ENCODE data around the gene KBTBD8.

The KBTBD8 gene, protein sequence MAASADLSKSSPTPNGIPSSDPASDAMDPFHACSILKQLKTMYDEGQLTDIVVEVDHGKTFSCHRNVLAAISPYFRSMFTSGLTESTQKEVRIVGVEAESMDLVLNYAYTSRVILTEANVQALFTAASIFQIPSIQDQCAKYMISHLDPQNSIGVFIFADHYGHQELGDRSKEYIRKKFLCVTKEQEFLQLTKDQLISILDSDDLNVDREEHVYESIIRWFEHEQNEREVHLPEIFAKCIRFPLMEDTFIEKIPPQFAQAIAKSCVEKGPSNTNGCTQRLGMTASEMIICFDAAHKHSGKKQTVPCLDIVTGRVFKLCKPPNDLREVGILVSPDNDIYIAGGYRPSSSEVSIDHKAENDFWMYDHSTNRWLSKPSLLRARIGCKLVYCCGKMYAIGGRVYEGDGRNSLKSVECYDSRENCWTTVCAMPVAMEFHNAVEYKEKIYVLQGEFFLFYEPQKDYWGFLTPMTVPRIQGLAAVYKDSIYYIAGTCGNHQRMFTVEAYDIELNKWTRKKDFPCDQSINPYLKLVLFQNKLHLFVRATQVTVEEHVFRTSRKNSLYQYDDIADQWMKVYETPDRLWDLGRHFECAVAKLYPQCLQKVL

GRCh38 chr3:66998113-66998903 lies at the start of gene KBTBD8:
Gene KBTBD8, plus strand, starts transcription at chr3:66998307. Its CDS starts 49 bp downstream, at chr3:66998356.
- peak within 1 kb of the TSS; percentile 77 for H3K27ac ChIP-seq
- TF ChIP-seq CTCF (IDR thresholded peaks at IDR 0.05; ENCODE audit: low read depth, low read length, missing control alignments), result no peak
- H3K36me3 ChIP-seq (replicated peaks), result no peaks in the 10 kb centered on the region
- in situ Hi-C loops (cut with HindIII; ENCODE audit: low pct_ligation_motif_present, low sequenced_read_pairs), result no loop called here
- H3K27me3 ChIP-seq (replicated peaks), result no peaks in the 10 kb centered on the region
- H3K4me3 ChIP-seq (ENCODE audit: low read depth, low read length), result peak within 1 kb of the TSS; percentile 84
- DNase-seq, result peak; percentile 99

DNA sequence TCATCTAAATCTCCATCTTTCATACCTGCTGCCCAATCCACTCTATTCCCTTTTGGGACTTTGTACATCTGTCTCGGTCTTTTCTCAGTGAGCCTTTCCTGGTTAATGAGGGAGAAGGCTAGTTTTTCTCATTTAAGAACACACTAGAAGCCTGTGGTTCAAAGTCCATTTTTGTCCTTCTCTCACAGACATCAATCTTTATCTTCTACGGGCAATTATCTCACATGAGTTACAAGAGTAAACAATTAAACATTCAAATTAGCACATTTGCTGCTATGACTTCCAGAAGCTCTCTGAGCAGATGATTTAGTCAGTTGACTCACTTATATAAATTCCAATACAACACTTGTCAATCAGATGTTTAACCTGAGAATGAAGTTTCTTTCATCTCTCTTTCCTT lies 49.3 kb upstream of the KBTBD8 start:
- in situ Hi-C loops (cut with HindIII; ENCODE audit: low pct_ligation_motif_present, low sequenced_read_pairs), result no loop called here
- H3K27me3 ChIP-seq (replicated peaks), result no peaks in the 10 kb centered on the region
- TF ChIP-seq CTCF (IDR thresholded peaks at IDR 0.05; ENCODE audit: low read depth, low read length, missing control alignments), result no peak

DNA sequence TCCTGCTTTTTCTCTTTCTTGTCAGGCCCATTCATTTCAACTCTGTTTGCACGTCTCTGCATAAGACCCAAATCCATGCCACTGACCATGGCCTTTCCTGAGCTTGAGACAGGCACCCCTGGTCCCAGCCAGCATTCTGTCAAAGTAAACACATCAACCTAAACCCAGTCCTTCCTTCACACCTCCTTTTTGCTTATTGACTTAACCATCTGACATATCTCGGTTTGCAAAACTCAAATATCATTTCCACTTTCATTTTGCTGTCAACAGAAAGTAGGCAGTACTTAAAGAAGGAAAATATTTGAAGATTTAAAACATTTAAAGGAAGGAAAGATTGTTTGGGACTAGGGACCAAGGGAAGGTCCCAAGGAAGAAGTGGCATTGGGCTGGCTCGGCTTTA lies 48.2 kb upstream of the KBTBD8 start:
- in situ Hi-C loops (cut with HindIII; ENCODE audit: low pct_ligation_motif_present, low sequenced_read_pairs), result no loop called here
- DNase-seq, result no peak
- H3K27ac ChIP-seq, result no peak overlapping the region
- H3K4me3 ChIP-seq (ENCODE audit: low read depth, low read length), result no peak overlapping the region
- TF ChIP-seq CTCF (IDR thresholded peaks at IDR 0.05; ENCODE audit: low read depth, low read length, missing control alignments), result no peak
- H3K27me3 ChIP-seq (replicated peaks), result no peaks in the 10 kb centered on the region
- H3K36me3 ChIP-seq (replicated peaks), result no peaks in the 10 kb centered on the region

More for the DNA sequence above, 49.3 kb upstream of the KBTBD8 start:
- H3K36me3 ChIP-seq (replicated peaks), result no peaks in the 10 kb centered on the region
- no peak overlapping the region for H3K4me3 ChIP-seq (ENCODE audit: low read depth, low read length)
- DNase-seq, result no peak
- H3K27ac ChIP-seq, result no peak overlapping the region

- in situ Hi-C loops (cut with HindIII; ENCODE audit: low pct_ligation_motif_present, low sequenced_read_pairs), result no loop called here
- H3K4me3 ChIP-seq (ENCODE audit: low read depth, low read length), result no peak overlapping the region
- TF ChIP-seq CTCF (IDR thresholded peaks at IDR 0.05; ENCODE audit: low read depth, low read length, missing control alignments), result no peak
- no peak for DNase-seq
- no peaks in the 10 kb centered on the region for H3K36me3 ChIP-seq (replicated peaks)
- H3K27ac ChIP-seq, result no peak overlapping the region
- H3K27me3 ChIP-seq (replicated peaks), result no peaks in the 10 kb centered on the region
Measured at GRCh38 chr3:66952357-66952756, 45.8 kb upstream of the KBTBD8 start.

DNA sequence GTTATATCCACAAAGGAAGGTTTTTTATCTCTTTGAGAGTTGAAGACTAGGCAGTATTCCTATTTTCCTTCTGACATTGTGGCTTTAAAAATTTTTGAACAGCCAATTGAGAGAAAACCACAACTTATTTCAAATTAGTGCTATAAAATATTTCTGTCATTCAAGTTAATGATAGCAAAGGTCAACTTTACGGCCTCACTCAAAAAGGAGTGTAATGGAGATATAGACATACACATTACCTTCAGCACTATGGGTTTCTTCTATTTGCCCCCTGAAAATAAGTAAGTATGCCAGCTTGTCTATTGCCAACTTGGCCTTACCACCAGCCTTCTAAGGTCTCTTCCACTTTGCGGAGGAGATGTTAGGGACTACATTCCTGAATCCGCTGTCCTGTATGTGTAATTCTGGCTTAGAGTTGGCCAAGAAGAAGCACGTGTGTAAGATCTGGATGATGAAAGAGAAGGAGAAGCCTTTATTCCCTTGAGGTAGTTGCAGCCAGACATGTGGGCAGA lies 44.1 kb upstream of the KBTBD8 start:
- in situ Hi-C loops (cut with HindIII; ENCODE audit: low pct_ligation_motif_present, low sequenced_read_pairs), result no loop called here
- DNase-seq, result no peak
- Histone ChIP-seq H3K36me3 (replicated peaks) (no peaks in the 10 kb centered on the region), H3K27me3 (replicated peaks) (no peaks in the 10 kb centered on the region), H3K4me3 (ENCODE audit: low read depth, low read length) (no peak overlapping the region), H3K27ac (no peak overlapping the region)
- no peak for TF ChIP-seq CTCF (IDR thresholded peaks at IDR 0.05; ENCODE audit: low read depth, low read length, missing control alignments)
